OCI-LY1 (cell line): ENCODE results near the gene NAV3.

Experiments
- H2AFZ ChIP-seq: fragments of 200-600 bp; sonication (generic), shearing (Covaris generic); 2 replicates; pipeline ENCODE4 v1.6.0; 2014; ENCODE audit warnings: antibody characterized with exemption, mild to moderate bottlenecking, low read length
- H3F3A ChIP-seq: fragments of 200-600 bp; sonication (generic), shearing (Covaris generic); 2 replicates; pipeline ENCODE4 v1.6.0; 2014; ENCODE audit warnings: mild to moderate bottlenecking, antibody characterized with exemption, low read length, moderate library complexity; ENCODE audit not compliant: insufficient read depth
- H3K27ac ChIP-seq: fragments of 200-600 bp; sonication (generic); 2 replicates; pipeline ENCODE4 v1.5.1; 2014; ENCODE audit warnings: low read length, mixed run types, mild to moderate bottlenecking, low read depth; ENCODE audit not compliant: poor library complexity, severe bottlenecking
- H3K27me3 ChIP-seq: fragments of 200-600 bp; sonication (generic); 2 replicates; pipeline ENCODE4 v1.6.0; 2014; ENCODE audit warnings: antibody characterized with exemption, mild to moderate bottlenecking, low read length, moderate library complexity; ENCODE audit not compliant: insufficient read depth
- H3K36me3 ChIP-seq: fragments of 200-600 bp; sonication (generic); 2 replicates; pipeline ENCODE4 v1.6.1; 2014; ENCODE audit warnings: mild to moderate bottlenecking, antibody characterized with exemption, low read length, moderate library complexity, mixed read lengths; ENCODE audit not compliant: insufficient read depth
- H3K4me1 ChIP-seq: fragments of 200-600 bp; sonication (generic); 2 replicates; pipeline ENCODE4 v1.5.1; 2014; ENCODE audit warnings: mild to moderate bottlenecking, low read length, moderate library complexity; ENCODE audit not compliant: insufficient read depth, severe bottlenecking
- H3K4me2 ChIP-seq: fragments of 200-600 bp; sonication (generic), shearing (Covaris generic); 2 replicates; pipeline ENCODE4 v1.6.1; 2014; ENCODE audit warnings: low read length
- H3K4me3 ChIP-seq: fragments of 200-600 bp; sonication (generic); 2 replicates; pipeline ENCODE4 v1.5.1; 2014; ENCODE audit warnings: low read length, low read depth, mild to moderate bottlenecking, mixed read lengths; ENCODE audit not compliant: poor library complexity, severe bottlenecking
- H3K79me2 ChIP-seq: fragments of 200-600 bp; shearing (Covaris generic); 2 replicates; pipeline ENCODE4 v1.6.1; 2016; ENCODE audit warnings: mixed run types, low read length, mixed read lengths; ENCODE audit not compliant: insufficient read depth
- H3K9ac ChIP-seq: fragments of 200-600 bp; sonication (generic), shearing (Covaris generic); 2 replicates; pipeline ENCODE4 v1.6.1; 2014; ENCODE audit warnings: mild to moderate bottlenecking, low read length, mixed read lengths
- H3K9me2 ChIP-seq: fragments of 200-600 bp; sonication (generic), shearing (Covaris generic); 2 replicates; pipeline ENCODE4 v1.6.1; 2014; ENCODE audit warnings: low read depth, mild to moderate bottlenecking, low read length, mixed read lengths
- H3K9me3 ChIP-seq: fragments of 200-600 bp; shearing (Covaris generic); 2 replicates; pipeline ENCODE4 v1.6.1; 2014; ENCODE audit warnings: low read length, mixed read lengths
- H4K20me1 ChIP-seq: fragments of 200-600 bp; sonication (generic), shearing (Covaris generic); 2 replicates; pipeline ENCODE4 v1.6.0; 2016; ENCODE audit warnings: mild to moderate bottlenecking, low read length; ENCODE audit not compliant: insufficient read depth
- EZH2 ChIP-seq: fragments of 200-600 bp; sonication (generic), shearing (Covaris generic); IDR thresholded peaks from 2 replicates; pipeline ENCODE4 v1.8.0; 2017; ENCODE audit warnings: borderline replicate concordance, mixed run types, mild to moderate bottlenecking, antibody characterized with exemption, low read length, moderate library complexity, mixed read lengths
- TF ChIP-seq, protein P1 (sequence below): fragments of 200-600 bp; sonication (generic), shearing (Covaris generic); IDR thresholded peaks from 2 replicates; pipeline ENCODE4 v1.5.1; 2017; ENCODE audit warnings: mild to moderate bottlenecking, antibody characterized with exemption, low read length, moderate library complexity, mixed read lengths

NAV3 gene

DNA sequence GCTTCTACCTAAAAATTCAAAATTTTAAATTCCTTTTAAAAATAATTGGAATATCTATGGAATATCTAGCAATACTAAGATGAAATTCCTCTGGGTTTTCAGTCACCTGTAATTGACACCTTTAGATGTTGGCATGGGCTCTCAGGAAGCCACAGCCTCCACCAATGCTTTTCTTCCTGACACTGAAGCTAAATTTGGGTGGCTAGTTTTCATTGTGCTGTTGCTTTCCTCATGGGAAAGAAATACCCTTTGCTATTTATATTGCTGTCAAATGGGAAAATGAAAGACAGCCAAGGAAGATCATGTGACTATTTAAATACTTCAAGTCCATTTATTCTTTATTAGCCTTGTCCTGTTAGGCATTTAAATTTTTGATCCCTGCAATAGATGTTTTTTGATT, 313.0 kb downstream of the NAV3 start:
- Histone ChIP-seq H4K20me1 (no peaks in the 10 kb centered on the region), H3K4me1 (no peaks in the 10 kb centered on the region), H2AFZ (no peak overlapping the region), H3K27me3 (no peaks in the 10 kb centered on the region), H3F3A (no peaks in the 10 kb centered on the region), H3K79me2 (no peaks in the 10 kb centered on the region), H3K9ac (no peak overlapping the region), H3K27ac (no peak overlapping the region), H3K36me3 (no peaks in the 10 kb centered on the region), H3K4me3 (no peak overlapping the region), H3K4me2 (no peak overlapping the region), H3K9me3 (no peaks in the 10 kb centered on the region), H3K9me2 (no peaks in the 10 kb centered on the region)
- TF ChIP-seq, protein P1, sequence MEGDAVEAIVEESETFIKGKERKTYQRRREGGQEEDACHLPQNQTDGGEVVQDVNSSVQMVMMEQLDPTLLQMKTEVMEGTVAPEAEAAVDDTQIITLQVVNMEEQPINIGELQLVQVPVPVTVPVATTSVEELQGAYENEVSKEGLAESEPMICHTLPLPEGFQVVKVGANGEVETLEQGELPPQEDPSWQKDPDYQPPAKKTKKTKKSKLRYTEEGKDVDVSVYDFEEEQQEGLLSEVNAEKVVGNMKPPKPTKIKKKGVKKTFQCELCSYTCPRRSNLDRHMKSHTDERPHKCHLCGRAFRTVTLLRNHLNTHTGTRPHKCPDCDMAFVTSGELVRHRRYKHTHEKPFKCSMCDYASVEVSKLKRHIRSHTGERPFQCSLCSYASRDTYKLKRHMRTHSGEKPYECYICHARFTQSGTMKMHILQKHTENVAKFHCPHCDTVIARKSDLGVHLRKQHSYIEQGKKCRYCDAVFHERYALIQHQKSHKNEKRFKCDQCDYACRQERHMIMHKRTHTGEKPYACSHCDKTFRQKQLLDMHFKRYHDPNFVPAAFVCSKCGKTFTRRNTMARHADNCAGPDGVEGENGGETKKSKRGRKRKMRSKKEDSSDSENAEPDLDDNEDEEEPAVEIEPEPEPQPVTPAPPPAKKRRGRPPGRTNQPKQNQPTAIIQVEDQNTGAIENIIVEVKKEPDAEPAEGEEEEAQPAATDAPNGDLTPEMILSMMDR, result no peak
- no peak for TF ChIP-seq EZH2

DNA sequence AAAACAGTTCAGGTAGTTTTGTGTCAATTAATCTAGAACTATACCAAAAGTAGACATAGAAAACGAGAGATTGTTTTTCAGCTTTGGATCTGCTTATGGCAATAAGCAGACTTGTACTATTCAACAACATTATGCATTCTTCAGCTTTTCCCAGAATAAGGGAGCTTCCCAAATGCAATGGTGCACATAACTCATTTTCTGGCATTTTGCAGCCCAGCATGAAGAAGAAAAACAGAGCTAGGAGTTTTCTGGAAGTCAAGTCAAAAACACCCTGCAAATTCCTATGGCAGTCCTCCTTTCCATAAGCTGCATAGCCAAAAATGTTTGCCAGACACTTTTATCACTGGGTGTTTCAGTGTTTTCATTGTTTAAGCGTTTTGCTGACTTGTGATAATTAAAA, 314.7 kb downstream of the NAV3 start:
- Histone ChIP-seq H3K9ac (no peak overlapping the region), H3K36me3 (no peaks in the 10 kb centered on the region), H3K27ac (no peak overlapping the region), H3F3A (no peaks in the 10 kb centered on the region), H2AFZ (no peak overlapping the region), H4K20me1 (no peaks in the 10 kb centered on the region), H3K4me2 (no peak overlapping the region), H3K4me3 (no peak overlapping the region), H3K9me3 (no peaks in the 10 kb centered on the region), H3K9me2 (no peaks in the 10 kb centered on the region), H3K79me2 (no peaks in the 10 kb centered on the region), H3K4me1 (no peaks in the 10 kb centered on the region), H3K27me3 (no peaks in the 10 kb centered on the region)
- TF ChIP-seq, protein P1, result no peak
- no peak for TF ChIP-seq EZH2

DNA sequence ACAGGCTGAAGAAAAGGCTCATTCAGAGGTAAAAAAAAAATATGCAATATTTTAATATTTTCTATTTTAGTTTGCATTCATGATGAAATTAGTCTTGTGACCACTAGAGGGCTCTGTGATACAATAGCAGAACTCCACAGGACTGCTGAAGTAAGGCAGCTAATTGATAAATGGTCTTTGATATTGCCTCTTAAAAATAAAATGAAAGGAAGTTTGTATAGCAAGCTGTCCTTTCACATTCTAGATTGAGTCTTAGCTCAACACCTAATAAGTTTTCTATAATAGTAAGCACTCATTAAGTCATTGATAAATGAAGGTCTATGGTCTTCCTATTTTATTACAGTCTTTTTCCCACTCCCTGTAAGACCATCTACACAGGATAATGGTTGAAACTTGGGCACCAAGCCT, 315.7 kb downstream of the NAV3 start:
- no peak overlapping the region for H3K4me2 ChIP-seq
- no peaks in the 10 kb centered on the region for H3F3A ChIP-seq
- TF ChIP-seq EZH2, result no peak
- TF ChIP-seq, protein P1, result peak; percentile 62
- H3K9ac ChIP-seq, result no peak overlapping the region
- H2AFZ ChIP-seq, result no peak overlapping the region
- H3K27ac ChIP-seq, result no peak overlapping the region
- H3K4me1 ChIP-seq, result no peaks in the 10 kb centered on the region
- H3K4me3 ChIP-seq, result no peak overlapping the region
- H3K36me3 ChIP-seq, result no peaks in the 10 kb centered on the region
- H4K20me1 ChIP-seq, result no peaks in the 10 kb centered on the region
- no peaks in the 10 kb centered on the region for H3K27me3 ChIP-seq
- H3K79me2 ChIP-seq, result no peaks in the 10 kb centered on the region
- no peaks in the 10 kb centered on the region for H3K9me2 ChIP-seq
- no peaks in the 10 kb centered on the region for H3K9me3 ChIP-seq
